Neural progenitor cell (in vitro differentiated cells): ENCODE data around the gene MYH10. TPM values are rescaled to one million over a fixed set of nuclear protein-coding genes. Genes with fewer than 3 reads are reported as not detected.

Experiments
- DNase-seq: peaks from one replicate; pipeline ENCODE4 v3.0.0-alpha.2; 2016; ENCODE audit warnings: low spot score
- H2AFZ ChIP-seq: fragments of 200-600 bp; sonication (generic); replicated peaks from 2 replicates; pipeline ENCODE4 v1.6.1; 2016; ENCODE audit warnings: antibody characterized with exemption
- H3F3A ChIP-seq: fragments of 200-600 bp; sonication (generic); 2 replicates; pipeline ENCODE4 v1.6.1; 2016; ENCODE audit warnings: antibody characterized with exemption, low read depth
- H3K27ac ChIP-seq: fragments of 200-600 bp; sonication (generic); 2 replicates; pipeline ENCODE4 v1.5.1; 2016; ENCODE audit warnings: mild to moderate bottlenecking
- H3K27me3 ChIP-seq: fragments of 200-600 bp; sonication (generic); 2 replicates; pipeline ENCODE4 v1.6.1; 2016; ENCODE audit warnings: mild to moderate bottlenecking, moderate library complexity
- H3K36me3 ChIP-seq: fragments of 200-600 bp; sonication (generic); 2 replicates; pipeline ENCODE4 v1.5.1; 2016
- H3K4me1 ChIP-seq: fragments of 200-600 bp; sonication (generic); 2 replicates; pipeline ENCODE4 v1.6.1; 2016; ENCODE audit warnings: mixed run types
- H3K4me2 ChIP-seq: fragments of 200-600 bp; sonication (generic); 2 replicates; pipeline ENCODE4 v1.6.1; 2016
- H3K4me3 ChIP-seq: fragments of 200-600 bp; sonication (generic); 2 replicates; pipeline ENCODE4 v1.5.1; 2016
- H3K79me2 ChIP-seq: fragments of 200-600 bp; sonication (generic); 2 replicates; pipeline ENCODE4 v1.6.1; 2016; ENCODE audit warnings: low read depth
- H3K9ac ChIP-seq: fragments of 200-600 bp; sonication (generic); 2 replicates; pipeline ENCODE4 v1.6.1; 2016
- H3K9me3 ChIP-seq: fragments of 200-600 bp; sonication (generic); 2 replicates; pipeline ENCODE4 v1.5.1; 2016; ENCODE audit warnings: low read depth
- H4K20me1 ChIP-seq: fragments of 200-600 bp; sonication (generic); 2 replicates; pipeline ENCODE4 v1.6.1; 2016; ENCODE audit warnings: low read depth
- H3K27ac Mint-ChIP-seq: 3 replicates; pipeline ENCODE4 v1.8.0; 2021; ENCODE audit warnings: mixed read lengths
- H3K27me3 Mint-ChIP-seq: 2 replicates; pipeline ENCODE4 v1.8.0; 2022; ENCODE audit warnings: low read depth, mild to moderate bottlenecking, inconsistent platforms, moderate library complexity, mixed read lengths; ENCODE audit not compliant: insufficient read depth
- H3K36me3 Mint-ChIP-seq: 3 replicates; pipeline ENCODE4 v1.8.0; 2021; ENCODE audit warnings: mixed read lengths
- H3K4me1 Mint-ChIP-seq: 3 replicates; pipeline ENCODE4 v1.8.0; 2021; ENCODE audit warnings: mixed read lengths
- H3K4me3 Mint-ChIP-seq: 3 replicates; pipeline ENCODE4 v1.8.0; 2021; ENCODE audit warnings: mild to moderate bottlenecking, moderate library complexity, mixed read lengths
- H3K9me3 Mint-ChIP-seq: 3 replicates; pipeline ENCODE4 v1.8.0; 2020; ENCODE audit warnings: mixed read lengths
- EZH2 ChIP-seq: fragments of 200-600 bp; sonication (generic); IDR thresholded peaks from 2 replicates; pipeline ENCODE4 v1.6.1; 2017; ENCODE audit warnings: antibody characterized with exemption, mild to moderate bottlenecking, moderate library complexity
- EZH2phosphoT487 ChIP-seq: fragments of 200-600 bp; sonication (generic); IDR thresholded peaks from 2 replicates; pipeline ENCODE4 v1.6.1; 2017; ENCODE audit warnings: antibody characterized with exemption
- total RNA-seq: library from RNA; depleted of rRNA; stranded (reverse); fragments of >200 nt; gene quantifications from 2 replicates; pipeline ENCODE4 v1.2.3, GENCODE V29; 2015; ENCODE audit warnings: low replicate concordance
- TF ChIP-seq, protein P1 (sequence below): fragments of 200-600 bp; sonication (generic); IDR thresholded peaks from 2 replicates; pipeline ENCODE4 v1.5.1; 2017; ENCODE audit warnings: antibody characterized with exemption, mild to moderate bottlenecking

Gene MYH10
- total RNA-seq, 1 donor from 2014 or later: 213 TPM

DNA sequence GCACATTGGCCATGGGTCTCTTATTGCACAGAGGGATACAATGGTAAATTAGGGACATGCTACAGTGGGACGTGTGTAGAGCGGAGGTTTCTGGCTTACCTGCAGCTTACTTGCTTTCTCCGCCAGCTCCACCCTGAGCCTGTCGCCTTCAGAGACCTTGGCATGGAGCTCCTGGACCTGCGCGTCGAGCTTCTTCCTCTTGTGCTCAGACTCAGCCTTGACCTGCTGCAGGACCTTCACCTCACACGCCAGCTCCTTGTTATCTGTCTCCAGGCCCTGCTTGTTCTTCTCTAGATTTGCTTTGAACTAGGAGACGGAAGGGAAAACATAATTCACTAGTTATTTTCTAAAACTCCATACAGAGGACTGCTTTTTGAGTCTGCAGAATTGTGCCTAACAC lies 131.4 kb downstream of the MYH10 start:
- no peak overlapping the region for H3K4me3 Mint-ChIP-seq
- no peak overlapping the region for H2AFZ ChIP-seq
- H3K27ac Mint-ChIP-seq: no peak overlapping the region
- no peaks in the 10 kb centered on the region for H3F3A ChIP-seq
- TF ChIP-seq, protein P1, sequence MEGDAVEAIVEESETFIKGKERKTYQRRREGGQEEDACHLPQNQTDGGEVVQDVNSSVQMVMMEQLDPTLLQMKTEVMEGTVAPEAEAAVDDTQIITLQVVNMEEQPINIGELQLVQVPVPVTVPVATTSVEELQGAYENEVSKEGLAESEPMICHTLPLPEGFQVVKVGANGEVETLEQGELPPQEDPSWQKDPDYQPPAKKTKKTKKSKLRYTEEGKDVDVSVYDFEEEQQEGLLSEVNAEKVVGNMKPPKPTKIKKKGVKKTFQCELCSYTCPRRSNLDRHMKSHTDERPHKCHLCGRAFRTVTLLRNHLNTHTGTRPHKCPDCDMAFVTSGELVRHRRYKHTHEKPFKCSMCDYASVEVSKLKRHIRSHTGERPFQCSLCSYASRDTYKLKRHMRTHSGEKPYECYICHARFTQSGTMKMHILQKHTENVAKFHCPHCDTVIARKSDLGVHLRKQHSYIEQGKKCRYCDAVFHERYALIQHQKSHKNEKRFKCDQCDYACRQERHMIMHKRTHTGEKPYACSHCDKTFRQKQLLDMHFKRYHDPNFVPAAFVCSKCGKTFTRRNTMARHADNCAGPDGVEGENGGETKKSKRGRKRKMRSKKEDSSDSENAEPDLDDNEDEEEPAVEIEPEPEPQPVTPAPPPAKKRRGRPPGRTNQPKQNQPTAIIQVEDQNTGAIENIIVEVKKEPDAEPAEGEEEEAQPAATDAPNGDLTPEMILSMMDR: no peak
- TF ChIP-seq EZH2: no peak
- TF ChIP-seq EZH2phosphoT487: no peak
- no peaks in the 10 kb centered on the region for H3K9me3 ChIP-seq
- H3K9me3 Mint-ChIP-seq: no peaks in the 10 kb centered on the region
- no peaks in the 10 kb centered on the region for H4K20me1 ChIP-seq
- H3K79me2 ChIP-seq: no peaks in the 10 kb centered on the region
- H3K36me3 Mint-ChIP-seq: peaks cover 34% of the 10 kb centered on the region
- no peak for DNase-seq
- peaks cover 10% of the 10 kb centered on the region for H3K36me3 ChIP-seq
- H3K4me1 Mint-ChIP-seq: no peaks in the 10 kb centered on the region
- H3K27ac ChIP-seq: no peak overlapping the region
- H3K4me1 ChIP-seq: no peaks in the 10 kb centered on the region
- H3K4me2 ChIP-seq: no peak overlapping the region
- no peaks in the 10 kb centered on the region for H3K27me3 Mint-ChIP-seq
- H3K9ac ChIP-seq: no peak overlapping the region
- H3K27me3 ChIP-seq: no peaks in the 10 kb centered on the region
- H3K4me3 ChIP-seq: no peak overlapping the region

DNA sequence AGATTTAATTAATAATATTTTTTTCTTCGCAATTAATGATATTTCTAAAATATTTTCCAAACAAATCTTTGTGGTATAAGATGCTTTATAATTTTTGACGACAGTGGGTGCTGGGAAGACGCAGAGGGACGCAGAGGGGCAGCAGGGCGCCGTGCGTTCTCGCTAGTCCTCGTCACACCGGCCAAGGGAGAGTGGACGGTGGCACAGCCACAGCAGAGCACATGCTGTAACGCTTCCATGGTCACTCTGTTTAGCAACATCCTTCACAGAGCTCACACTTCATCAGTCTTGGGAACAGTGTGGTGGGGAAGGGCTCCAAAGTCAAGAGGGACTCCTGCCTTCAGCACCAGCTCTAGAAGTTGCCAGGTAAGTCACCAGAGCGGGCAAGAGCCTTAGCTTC lies 134.4 kb downstream of the MYH10 start:
- no peaks in the 10 kb centered on the region for H3K9me3 Mint-ChIP-seq
- TF ChIP-seq, protein P1: no peak
- TF ChIP-seq EZH2phosphoT487 (no peak), EZH2 (no peak)
- Histone ChIP-seq H3K4me1 (no peaks in the 10 kb centered on the region), H3K4me3 (no peak overlapping the region), H3K9me3 (no peaks in the 10 kb centered on the region), H3K27me3 (no peaks in the 10 kb centered on the region), H3K4me2 (no peak overlapping the region), H3K27ac (no peak overlapping the region), H3K9ac (no peak overlapping the region), H2AFZ (no peak overlapping the region), H3K36me3 (peaks cover 10% of the 10 kb centered on the region), H3K79me2 (no peaks in the 10 kb centered on the region), H3F3A (no peaks in the 10 kb centered on the region), H4K20me1 (no peaks in the 10 kb centered on the region)
- no peak overlapping the region for H3K4me3 Mint-ChIP-seq
- peaks cover 2% of the 10 kb centered on the region for H3K27me3 Mint-ChIP-seq
- H3K27ac Mint-ChIP-seq: no peak overlapping the region
- H3K36me3 Mint-ChIP-seq: peaks cover 34% of the 10 kb centered on the region
- no peak for DNase-seq
- no peaks in the 10 kb centered on the region for H3K4me1 Mint-ChIP-seq

DNA sequence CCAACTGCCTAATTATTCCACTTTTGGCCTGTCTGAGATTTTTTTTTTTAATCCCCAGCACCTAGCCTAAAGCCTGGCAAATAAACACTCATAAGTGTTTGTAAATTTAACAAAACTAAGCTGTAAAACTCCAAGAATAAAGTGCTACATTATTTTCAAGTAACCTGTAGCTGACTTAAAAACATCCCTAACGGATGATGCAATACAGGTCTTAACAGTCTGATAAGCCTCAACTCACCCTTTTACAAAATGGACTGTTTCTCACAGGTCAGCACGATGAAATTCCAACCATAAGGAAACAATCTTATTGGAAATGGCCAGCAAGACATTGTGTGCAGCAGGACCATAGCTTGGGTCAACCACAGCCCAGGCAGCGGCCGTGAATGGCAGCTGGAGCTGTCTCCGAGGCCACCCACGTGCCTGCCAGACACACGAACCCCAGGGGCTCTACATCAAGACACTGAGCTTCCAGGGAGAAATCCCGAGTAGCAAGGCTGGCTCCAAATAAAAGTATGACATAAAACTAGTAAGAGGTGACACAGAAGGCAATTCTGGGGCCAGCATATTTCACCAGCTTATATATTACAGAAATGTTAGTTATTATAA lies 135.9 kb downstream of the MYH10 start:
- Mint-ChIP-seq H3K4me1 (no peaks in the 10 kb centered on the region), H3K27ac (no peak overlapping the region), H3K9me3 (no peaks in the 10 kb centered on the region), H3K4me3 (no peak overlapping the region), H3K36me3 (peaks cover 36% of the 10 kb centered on the region), H3K27me3 (peaks cover 3% of the 10 kb centered on the region)
- H3K27me3 ChIP-seq: no peaks in the 10 kb centered on the region
- no peak overlapping the region for H2AFZ ChIP-seq
- H3K9ac ChIP-seq: no peak overlapping the region
- no peak overlapping the region for H3K27ac ChIP-seq
- H4K20me1 ChIP-seq: no peaks in the 10 kb centered on the region
- H3K4me3 ChIP-seq: no peak overlapping the region
- no peaks in the 10 kb centered on the region for H3F3A ChIP-seq
- H3K79me2 ChIP-seq: no peaks in the 10 kb centered on the region
- peaks cover 13% of the 10 kb centered on the region for H3K36me3 ChIP-seq
- no peaks in the 10 kb centered on the region for H3K9me3 ChIP-seq
- no peak for DNase-seq
- H3K4me1 ChIP-seq: no peaks in the 10 kb centered on the region
- no peak overlapping the region for H3K4me2 ChIP-seq
- TF ChIP-seq, protein P1: no peak
- TF ChIP-seq EZH2 (no peak), EZH2phosphoT487 (no peak)
